Caco-2 (cell line): Measurements from ENCODE around the gene SRGAP1. TPM values are rescaled to one million over a fixed set of nuclear protein-coding genes. Genes with fewer than 3 reads are reported as not detected.
"Not testable (repeated sequence)": the region's sequence is repeated elsewhere in the genome, so short reads cannot be mapped to it uniquely, and the experiment has no call there.

Experiments
- BruUV-seq: library from RNA; stranded (reverse); fragments of 400-500 nt; replicated peaks from 2 replicates; lab custom pipeline; 2021; lab: Mats Ljungman, UMichigan
- CTCF ChIA-PET: fragments of 300-600 bp; sonication (Branson Sonifier 250); formaldehyde crosslinking; loops from one replicate; lab custom pipeline; 2022; ENCODE audit warnings: antibody characterized with exemption; lab: Charles Lee
- POLR2A ChIA-PET: fragments of 300-600 bp; sonication (Branson Sonifier 250); formaldehyde crosslinking; loops from one replicate; lab custom pipeline; 2022; ENCODE audit warnings: antibody characterized with exemption; lab: Charles Lee
- DNase-seq, 2 experiments: peaks; one replicate each; pipeline versions ENCODE4 v3.0.0 to v3.0.0-alpha.2; 2020 to 2022
- H3K27me3 ChIP-seq: replicated peaks from 2 replicates; pipeline ENCODE4 v1.6.0; 2011; ENCODE audit warnings: low read length; ENCODE audit not compliant: control insufficient read depth, insufficient read depth
- H3K36me3 ChIP-seq: 2 replicates; pipeline ENCODE4 v1.5.1; 2011; ENCODE audit warnings: low read length; ENCODE audit not compliant: control insufficient read depth, insufficient read depth
- H3K4me1 ChIP-seq: fragments of 250-450 bp; sonication (Bioruptor Pico); 2 replicates; pipeline ENCODE4 v1.5.1; 2020; ENCODE audit warnings: mild to moderate bottlenecking
- H3K4me3 ChIP-seq: 2 replicates; pipeline ENCODE4 v1.5.1; 2011; ENCODE audit warnings: low read depth, mild to moderate bottlenecking, control low read depth, low read length
- H3K9me3 ChIP-seq: fragments of 250-450 bp; sonication (Bioruptor Pico); 2 replicates; pipeline ENCODE4 v1.5.1; 2020; ENCODE audit warnings: mild to moderate bottlenecking, moderate library complexity
- H3K27ac Mint-ChIP-seq: one replicate; pipeline ENCODE4 v1.8.0; 2022; ENCODE audit warnings: mixed read lengths; ENCODE audit not compliant: unreplicated experiment
- H3K27me3 Mint-ChIP-seq: one replicate; pipeline ENCODE4 v1.8.0; 2022; ENCODE audit warnings: mixed read lengths; ENCODE audit not compliant: insufficient read depth, unreplicated experiment
- H3K36me3 Mint-ChIP-seq: one replicate; pipeline ENCODE4 v1.8.0; 2022; ENCODE audit warnings: mild to moderate bottlenecking, mixed read lengths; ENCODE audit not compliant: insufficient read depth, unreplicated experiment
- H3K4me1 Mint-ChIP-seq: one replicate; pipeline ENCODE4 v1.8.0; 2022; ENCODE audit warnings: low read depth, mixed read lengths; ENCODE audit not compliant: unreplicated experiment
- H3K4me3 Mint-ChIP-seq: one replicate; pipeline ENCODE4 v1.8.0; 2022; ENCODE audit warnings: mild to moderate bottlenecking, moderate library complexity, mixed read lengths; ENCODE audit not compliant: unreplicated experiment
- H3K9me3 Mint-ChIP-seq: one replicate; pipeline ENCODE4 v1.8.0; 2022; ENCODE audit warnings: mixed read lengths; ENCODE audit not compliant: unreplicated experiment
- intact Hi-C: fragments of 100-400 bp; cut with micrococcal nuclease; formaldehyde crosslinking; loops from one replicate; pipeline ENCODE4 v1.10.0; 2022; ENCODE audit not compliant: unreplicated experiment
- total RNA-seq: library from RNA; stranded (reverse); gene quantifications from 2 replicates; pipeline ENCODE4 v1.2.3, GENCODE V29; 2022
- TF ChIP-seq, protein P1 (sequence below), 2 experiments: fragments of 200-600 bp in 1 of 2; IDR thresholded peaks; 1 replicate in 1 of 2; 2 replicates in 1 of 2; pipeline versions ENCODE4 v1.5.1 to v1.8.0; 2011 to 2022; ENCODE audit warnings: antibody characterized with exemption in 1 of 2, control low read depth in 1 of 2, inconsistent platforms in 1 of 2, low read depth in 1 of 2, low read length in 1 of 2, mild to moderate bottlenecking in 1 of 2, moderate library complexity in 1 of 2; ENCODE audit not compliant: insufficient read depth in 1 of 2, severe bottlenecking in 1 of 2, unreplicated experiment in 1 of 2

Gene SRGAP1
- total RNA-seq, 1 experiment from 2014 or later: 22.1 TPM

GRCh38 chr12:64125913-64126312, 281.4 kb downstream of the SRGAP1 start:
- intact Hi-C loops: no loop called here
- H3K27me3 ChIP-seq: no peaks in the 10 kb centered on the region
- H3K4me3 Mint-ChIP-seq: no peak overlapping the region
- CTCF ChIA-PET: no interaction called here
- H3K27ac Mint-ChIP-seq: no peak overlapping the region
- no peaks in the 10 kb centered on the region for H3K27me3 Mint-ChIP-seq
- no peak overlapping the region for H3K4me3 ChIP-seq
- no peaks in the 10 kb centered on the region for H3K9me3 Mint-ChIP-seq
- no peaks in the 10 kb centered on the region for H3K9me3 ChIP-seq
- TF ChIP-seq, protein P1, sequence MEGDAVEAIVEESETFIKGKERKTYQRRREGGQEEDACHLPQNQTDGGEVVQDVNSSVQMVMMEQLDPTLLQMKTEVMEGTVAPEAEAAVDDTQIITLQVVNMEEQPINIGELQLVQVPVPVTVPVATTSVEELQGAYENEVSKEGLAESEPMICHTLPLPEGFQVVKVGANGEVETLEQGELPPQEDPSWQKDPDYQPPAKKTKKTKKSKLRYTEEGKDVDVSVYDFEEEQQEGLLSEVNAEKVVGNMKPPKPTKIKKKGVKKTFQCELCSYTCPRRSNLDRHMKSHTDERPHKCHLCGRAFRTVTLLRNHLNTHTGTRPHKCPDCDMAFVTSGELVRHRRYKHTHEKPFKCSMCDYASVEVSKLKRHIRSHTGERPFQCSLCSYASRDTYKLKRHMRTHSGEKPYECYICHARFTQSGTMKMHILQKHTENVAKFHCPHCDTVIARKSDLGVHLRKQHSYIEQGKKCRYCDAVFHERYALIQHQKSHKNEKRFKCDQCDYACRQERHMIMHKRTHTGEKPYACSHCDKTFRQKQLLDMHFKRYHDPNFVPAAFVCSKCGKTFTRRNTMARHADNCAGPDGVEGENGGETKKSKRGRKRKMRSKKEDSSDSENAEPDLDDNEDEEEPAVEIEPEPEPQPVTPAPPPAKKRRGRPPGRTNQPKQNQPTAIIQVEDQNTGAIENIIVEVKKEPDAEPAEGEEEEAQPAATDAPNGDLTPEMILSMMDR (IDR thresholded peaks at IDR 0.05; ENCODE audit: insufficient read depth in 1 of 2, low read depth in 1 of 2, low read length in 1 of 2, severe bottlenecking in 1 of 2, unreplicated experiment in 1 of 2): no peak
- H3K36me3 Mint-ChIP-seq: peaks cover 33% of the 10 kb centered on the region
- H3K4me1 ChIP-seq: no peaks in the 10 kb centered on the region
- DNase-seq: no peak
- H3K4me1 Mint-ChIP-seq: no peaks in the 10 kb centered on the region
- POLR2A ChIA-PET: no interaction called here
- H3K36me3 ChIP-seq: no peaks in the 10 kb centered on the region
- BruUV-seq: no TSS peak

DNA sequence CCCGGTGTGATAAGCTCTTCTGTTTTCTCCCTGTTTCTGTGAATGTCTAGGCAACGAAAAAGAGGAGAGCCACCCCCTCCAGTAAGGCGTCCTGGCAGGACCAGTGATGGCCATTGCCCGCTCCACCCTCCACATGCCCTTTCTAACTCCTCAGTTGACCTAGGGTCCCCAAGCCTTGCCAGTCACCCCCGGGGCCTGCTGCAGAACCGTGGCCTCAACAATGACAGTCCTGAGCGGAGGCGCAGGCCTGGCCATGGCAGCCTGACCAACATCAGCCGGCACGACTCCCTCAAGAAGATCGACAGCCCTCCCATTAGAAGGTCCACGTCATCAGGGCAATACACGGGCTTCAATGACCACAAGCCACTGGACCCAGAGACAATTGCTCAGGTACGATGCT, 283.3 kb downstream of the SRGAP1 start:
- CTCF ChIA-PET: no interaction called here
- H3K9me3 Mint-ChIP-seq: no peaks in the 10 kb centered on the region
- Histone ChIP-seq H3K4me1 (no peaks in the 10 kb centered on the region), H3K27me3 (no peaks in the 10 kb centered on the region), H3K9me3 (no peaks in the 10 kb centered on the region), H3K4me3 (no peak overlapping the region), H3K36me3 (no peaks in the 10 kb centered on the region)
- H3K4me1 Mint-ChIP-seq: no peaks in the 10 kb centered on the region
- TF ChIP-seq, protein P1 (IDR thresholded peaks at IDR 0.05; ENCODE audit: insufficient read depth in 1 of 2, low read depth in 1 of 2, low read length in 1 of 2, severe bottlenecking in 1 of 2, unreplicated experiment in 1 of 2): no peak
- H3K27ac Mint-ChIP-seq: no peak overlapping the region
- no peaks in the 10 kb centered on the region for H3K27me3 Mint-ChIP-seq
- H3K36me3 Mint-ChIP-seq: peaks cover 44% of the 10 kb centered on the region
- intact Hi-C loops: no loop called here
- no peak for DNase-seq
- BruUV-seq: no TSS peak
- H3K4me3 Mint-ChIP-seq: no peak overlapping the region
- POLR2A ChIA-PET: no interaction called here

DNA sequence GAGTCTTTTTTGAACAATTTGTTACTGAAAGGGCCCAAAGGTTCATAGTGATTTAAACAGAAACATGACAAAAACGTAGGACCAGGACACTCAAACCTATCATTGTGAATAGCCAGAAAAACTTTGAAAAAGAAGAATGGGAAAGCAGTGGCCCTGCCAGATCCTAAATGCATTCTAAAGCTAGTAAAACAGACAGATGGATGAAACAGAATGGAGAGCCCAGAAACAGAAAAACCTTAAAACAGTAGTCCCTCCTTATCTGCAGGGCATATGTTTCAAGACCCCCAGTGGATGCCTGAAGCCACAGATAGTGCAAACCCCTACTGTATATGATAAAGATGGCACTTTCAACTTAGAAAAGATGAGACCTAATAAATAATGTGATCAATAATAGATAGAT, 283.9 kb downstream of the SRGAP1 start:
- no peak for DNase-seq
- Mint-ChIP-seq H3K4me3 (no peak overlapping the region), H3K9me3 (no peaks in the 10 kb centered on the region), H3K27ac (no peak overlapping the region), H3K4me1 (no peaks in the 10 kb centered on the region), H3K36me3 (peaks cover 47% of the 10 kb centered on the region), H3K27me3 (no peaks in the 10 kb centered on the region)
- Histone ChIP-seq H3K4me3 (no peak overlapping the region), H3K27me3 (no peaks in the 10 kb centered on the region), H3K4me1 (no peaks in the 10 kb centered on the region), H3K36me3 (no peaks in the 10 kb centered on the region), H3K9me3 (no peaks in the 10 kb centered on the region)
- ChIA-PET POLR2A (no interaction called here), CTCF (no interaction called here)
- intact Hi-C loops: no loop called here
- TF ChIP-seq, protein P1 (IDR thresholded peaks at IDR 0.05; ENCODE audit: insufficient read depth in 1 of 2, low read depth in 1 of 2, low read length in 1 of 2, severe bottlenecking in 1 of 2, unreplicated experiment in 1 of 2): no peak
- BruUV-seq: no TSS peak

- H3K36me3 ChIP-seq, H3K4me1 Mint-ChIP-seq, H3K4me1 ChIP-seq, H3K27me3 ChIP-seq, POLR2A ChIA-PET, H3K4me3 ChIP-seq, H3K4me3 Mint-ChIP-seq, DNase-seq, BruUV-seq, H3K27me3 Mint-ChIP-seq, CTCF ChIA-PET, H3K27ac Mint-ChIP-seq, intact Hi-C loops, H3K9me3 ChIP-seq, H3K9me3 Mint-ChIP-seq: not testable (repeated sequence)
- H3K36me3 Mint-ChIP-seq: peaks cover 66% of the 10 kb centered on the region
Measured at GRCh38 chr12:64130476-64130875, 286.0 kb downstream of the SRGAP1 start.

DNA sequence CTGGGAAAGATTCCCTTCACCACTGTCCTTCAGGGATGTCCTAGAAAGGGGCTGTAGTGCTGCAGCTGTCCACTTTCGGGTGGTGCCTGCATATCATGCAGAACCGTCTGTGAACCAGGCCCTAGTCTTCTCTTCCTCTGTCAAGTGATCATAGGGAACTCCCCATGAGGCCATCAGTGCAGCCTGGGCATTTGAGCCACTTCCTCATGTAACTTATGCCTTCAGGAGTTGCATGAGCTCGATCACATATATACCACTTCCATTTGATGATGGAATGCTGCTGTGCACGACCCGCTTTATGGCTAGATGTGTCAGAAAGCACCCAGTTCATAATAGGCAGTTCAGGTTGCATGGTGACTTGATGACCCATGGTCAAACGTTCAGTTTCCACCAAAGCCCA, 287.0 kb downstream of the SRGAP1 start:
- intact Hi-C loops, H3K9me3 Mint-ChIP-seq, H3K4me3 ChIP-seq, H3K4me1 Mint-ChIP-seq, H3K9me3 ChIP-seq, H3K36me3 ChIP-seq, CTCF ChIA-PET, BruUV-seq, H3K27me3 Mint-ChIP-seq, DNase-seq, H3K4me1 ChIP-seq, H3K27me3 ChIP-seq, H3K27ac Mint-ChIP-seq, H3K4me3 Mint-ChIP-seq, POLR2A ChIA-PET: not testable (repeated sequence)
- H3K36me3 Mint-ChIP-seq: peaks cover 61% of the 10 kb centered on the region
